Mesenchymal stem cell (in vitro differentiated cells and primary cell): Measurements from ENCODE around the gene MEGF11.

Experiments used
- DNase-seq: peaks from one replicate; pipeline ENCODE4 v3.0.0-alpha.2; 2013
- H2AFZ ChIP-seq: one replicate; pipeline ENCODE4 v1.6.1; 2013; ENCODE audit warnings: low read depth, mild to moderate bottlenecking, control low read depth, inconsistent platforms, low read length, moderate library complexity
- H2AK5ac ChIP-seq: 2 replicates; pipeline ENCODE4 v1.6.1; 2013; ENCODE audit warnings: low read length, moderate library complexity, mild to moderate bottlenecking, inconsistent platforms; ENCODE audit not compliant: severe bottlenecking
- H2BK120ac ChIP-seq: one replicate; pipeline ENCODE4 v1.6.1; 2013; ENCODE audit warnings: low read depth, mild to moderate bottlenecking, inconsistent platforms, low read length, moderate library complexity
- H2BK12ac ChIP-seq, 2 experiments: one replicate each; pipeline ENCODE4 v1.6.1; 2013; ENCODE audit warnings: inconsistent platforms in 2 of 2, low read length in 2 of 2, mild to moderate bottlenecking in 2 of 2, moderate library complexity in 2 of 2, control low read depth in 1 of 2
- H2BK15ac ChIP-seq: one replicate; pipeline ENCODE4 v1.6.1; 2013; ENCODE audit warnings: mild to moderate bottlenecking, low read depth, inconsistent platforms; ENCODE audit not compliant: poor library complexity, severe bottlenecking
- H2BK5ac ChIP-seq: 2 replicates; pipeline ENCODE4 v1.6.1; 2013; ENCODE audit warnings: low read depth, mild to moderate bottlenecking, low read length, control low read depth, inconsistent platforms; ENCODE audit not compliant: poor library complexity, severe bottlenecking
- H3K14ac ChIP-seq, 2 experiments: one replicate each; pipeline ENCODE4 v1.6.1; 2013; ENCODE audit warnings: inconsistent platforms in 2 of 2, low read length in 2 of 2, control low read depth in 1 of 2, mild to moderate bottlenecking in 1 of 2, moderate library complexity in 1 of 2
- H3K18ac ChIP-seq, 2 experiments: one replicate each; pipeline ENCODE4 v1.6.1; 2013; ENCODE audit warnings: inconsistent platforms in 2 of 2, low read length in 2 of 2, control low read depth in 1 of 2, low read depth in 1 of 2, mild to moderate bottlenecking in 1 of 2
- H3K23ac ChIP-seq, 2 experiments: one replicate each; pipeline ENCODE4 v1.6.1; 2013; ENCODE audit warnings: inconsistent platforms in 2 of 2, low read length in 2 of 2, mild to moderate bottlenecking in 2 of 2, moderate library complexity in 2 of 2, control low read depth in 1 of 2
- H3K27ac ChIP-seq: 2 replicates; pipeline ENCODE4 v1.5.1; 2013; ENCODE audit warnings: mild to moderate bottlenecking, moderate library complexity, low read length, control low read depth, inconsistent platforms; ENCODE audit not compliant: poor library complexity, severe bottlenecking
- H3K27me3 ChIP-seq, 2 experiments: 2 replicates each; pipeline versions ENCODE4 v1.6.1 to v1.7.0; 2013; ENCODE audit warnings: low read length in 2 of 2, mild to moderate bottlenecking in 2 of 2, moderate library complexity in 2 of 2, control low read depth in 1 of 2, inconsistent platforms in 1 of 2; ENCODE audit not compliant: control insufficient read depth in 1 of 2, insufficient read depth in 1 of 2
- H3K36me3 ChIP-seq, 2 experiments: 2 replicates each; pipeline versions ENCODE4 v1.6.1 to v1.7.0; 2013; ENCODE audit warnings: low read length in 2 of 2, control low read depth in 1 of 2, inconsistent platforms in 1 of 2, low read depth in 1 of 2, mild to moderate bottlenecking in 1 of 2; ENCODE audit not compliant: insufficient read depth in 2 of 2, control insufficient read depth in 1 of 2
- H3K4ac ChIP-seq, 2 experiments: one replicate each; pipeline ENCODE4 v1.6.1; 2013; ENCODE audit warnings: inconsistent platforms in 2 of 2, low read length in 2 of 2, mild to moderate bottlenecking in 2 of 2, moderate library complexity in 2 of 2, control low read depth in 1 of 2, low read depth in 1 of 2
- H3K4me1 ChIP-seq: 2 replicates; pipeline ENCODE4 v1.6.1; 2013; ENCODE audit warnings: low read depth, low read length, control low read depth; ENCODE audit not compliant: control insufficient read depth, insufficient read depth
- H3K4me2 ChIP-seq: 2 replicates; pipeline ENCODE4 v1.6.1; 2013; ENCODE audit warnings: low read length, mild to moderate bottlenecking, inconsistent platforms; ENCODE audit not compliant: poor library complexity, severe bottlenecking
- H3K4me3 ChIP-seq, 2 experiments: 2 replicates each; pipeline versions ENCODE4 v1.5.1 to v1.7.0; 2013; ENCODE audit warnings: low read length in 2 of 2, mild to moderate bottlenecking in 2 of 2, control low read depth in 1 of 2, low read depth in 1 of 2; ENCODE audit not compliant: insufficient read depth in 1 of 2
- H3K79me1 ChIP-seq: replicated peaks from 2 replicates; pipeline ENCODE4 v1.6.1; 2013; ENCODE audit warnings: mild to moderate bottlenecking, control low read depth, low read length, inconsistent platforms; ENCODE audit not compliant: poor library complexity, severe bottlenecking
- H3K9ac ChIP-seq: 2 replicates; pipeline ENCODE4 v1.7.0; 2013; ENCODE audit warnings: mild to moderate bottlenecking, low read length, moderate library complexity
- H3K9me3 ChIP-seq: 2 replicates; pipeline ENCODE4 v1.7.0; 2013; ENCODE audit warnings: mild to moderate bottlenecking, low read length; ENCODE audit not compliant: control insufficient read depth
- H4K8ac ChIP-seq: one replicate; pipeline ENCODE4 v1.6.1; 2013; ENCODE audit warnings: inconsistent platforms, mild to moderate bottlenecking, low read length, moderate library complexity
- H4K91ac ChIP-seq: one replicate; pipeline ENCODE4 v1.6.1; 2013; ENCODE audit warnings: mild to moderate bottlenecking, low read length, inconsistent platforms
- WGBS: methylation state at CpG from one replicate; pipeline ENCODE4 v1.1.7; 2013; ENCODE audit warnings: mixed read lengths; 5-methylcytosine and 5-hydroxymethylcytosine counted together

Gene MEGF11

DNA sequence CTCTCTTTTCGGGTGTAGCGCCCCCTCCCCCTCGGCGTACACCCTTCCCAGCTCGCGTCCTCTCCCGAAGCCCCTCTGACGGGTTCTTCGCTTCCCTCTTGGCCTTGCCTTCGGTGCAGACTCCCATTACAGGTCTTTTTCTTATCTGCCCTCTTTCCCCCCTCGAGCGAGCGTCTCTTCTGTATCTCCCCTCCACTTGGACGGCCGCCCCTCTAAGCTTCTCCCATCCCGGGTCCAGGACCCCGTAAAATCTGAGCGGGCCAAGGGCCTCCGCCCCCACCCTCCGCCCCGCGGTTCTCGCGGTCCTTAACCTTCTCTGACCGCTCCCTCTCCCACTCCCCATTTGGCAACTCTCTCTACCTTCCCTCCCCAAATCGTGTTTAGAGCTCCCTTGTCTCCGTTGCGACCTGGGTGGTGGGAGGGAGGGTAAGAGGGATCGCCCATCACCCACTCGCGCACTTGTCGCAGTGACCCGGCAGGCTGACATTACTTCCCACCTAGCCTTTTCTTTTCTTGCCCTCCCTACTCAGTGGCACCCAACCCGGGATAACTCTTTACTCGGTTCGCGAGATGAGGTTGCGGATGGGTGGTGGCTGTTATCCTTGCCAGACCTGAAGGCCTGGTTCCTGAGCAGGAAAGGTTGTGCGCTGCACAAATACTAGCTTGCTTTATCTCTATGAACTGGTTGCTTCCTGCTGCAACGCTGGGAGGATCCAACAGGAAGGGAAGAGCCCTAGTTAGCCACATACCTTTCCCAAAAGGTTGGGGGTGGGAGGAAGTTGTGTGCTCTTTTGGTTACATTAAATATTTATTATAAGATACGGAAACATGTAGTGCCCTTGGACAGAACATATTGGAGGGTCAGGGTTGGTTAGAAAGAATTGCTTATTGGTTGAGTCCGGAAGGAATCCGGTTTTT is 383.3 kb downstream of the MEGF11 start:
- no peaks in the 10 kb centered on the region for H3K79me1 ChIP-seq
- H3K27me3 ChIP-seq: no peaks in the 10 kb centered on the region

DNA sequence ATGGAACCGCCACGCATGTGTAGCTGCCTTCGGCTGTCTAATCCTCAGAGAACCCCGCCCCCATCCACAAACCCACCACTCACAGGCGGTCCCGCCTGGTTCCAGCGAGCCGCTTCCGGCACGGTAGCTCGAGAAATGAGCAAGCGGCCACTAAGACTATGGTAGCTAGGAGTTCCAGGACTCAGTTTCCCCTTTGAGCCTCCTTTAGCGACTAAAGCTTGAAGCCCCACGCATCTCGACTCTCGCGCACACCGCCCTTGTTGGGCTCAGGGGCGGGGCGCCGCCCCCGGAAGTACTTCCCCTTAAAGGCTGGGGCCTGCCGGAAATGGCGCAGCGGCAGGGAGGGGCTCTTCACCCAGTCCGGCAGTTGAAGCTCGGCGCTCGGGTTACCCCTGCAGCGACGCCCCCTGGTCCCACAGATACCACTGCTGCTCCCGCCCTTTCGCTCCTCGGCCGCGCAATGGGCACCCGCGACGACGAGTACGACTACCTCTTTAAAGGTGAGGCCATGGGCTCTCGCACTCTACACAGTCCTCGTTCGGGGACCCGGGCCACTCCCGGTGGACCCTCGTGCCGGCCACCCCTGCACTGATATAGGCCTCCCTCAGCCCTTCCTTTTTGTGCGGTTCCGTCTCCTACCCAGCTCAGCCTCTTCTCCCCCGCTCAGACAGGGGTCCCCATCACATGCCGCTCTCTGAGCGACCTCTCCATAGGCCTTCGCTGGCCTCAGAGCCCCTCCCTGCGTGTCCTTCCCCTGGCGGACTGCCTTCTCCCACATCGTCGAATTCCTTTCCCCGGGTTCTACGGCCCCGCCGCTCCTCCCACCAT is 384.2 kb downstream of the MEGF11 start, which contains the start of gene RAB11A:
Gene RAB11A, plus strand, starts transcription at position 366 of the 828 bp plus-strand sequence. Its CDS starts 95 bp downstream, at position 461.
- Histone ChIP-seq H2BK120ac (no peak within 1 kb of the TSS), H2BK12ac (peak within 1 kb of the TSS in 1 of 2 experiments; percentile 60), H3K79me1 (no peaks in the 10 kb centered on the region), H3K36me3 (peaks cover 0 to 4% of the 10 kb centered on the region in 2 experiments), H2AFZ (peak within 1 kb of the TSS; percentile 79), H3K14ac (peak within 1 kb of the TSS in 1 of 2 experiments; percentile 84), H2BK15ac (no peak within 1 kb of the TSS), H2AK5ac (peak within 1 kb of the TSS; percentile 9), H3K4me3 (peak within 1 kb of the TSS; percentile 84 to 99), H3K18ac (peak within 1 kb of the TSS; percentile 65 to 99), H4K8ac (peak within 1 kb of the TSS; percentile 49), H3K23ac (peak within 1 kb of the TSS in 1 of 2 experiments; percentile 99), H3K27me3 (no peaks in the 10 kb centered on the region), H3K9me3 (no peaks in the 10 kb centered on the region), H2BK5ac (peak within 1 kb of the TSS; percentile 60), H3K4ac (peak within 1 kb of the TSS in 1 of 2 experiments; percentile 92), H3K9ac (peak within 1 kb of the TSS; percentile 99), H3K4me1 (peaks cover 6% of the 10 kb centered on the region), H4K91ac (peak within 1 kb of the TSS; percentile 64), H3K27ac (peak within 1 kb of the TSS; percentile 89), H3K4me2 (peak within 1 kb of the TSS; percentile 62)
- WGBS: under 1% methylated on average over 62 of the region's 62 CpGs
- peak; percentile 98 for DNase-seq

More for the DNA sequence above, 383.3 kb downstream of the MEGF11 start:
- Histone ChIP-seq H2BK12ac (peak overlapping the region in 1 of 2 experiments; percentile 17), H3K36me3 (peaks cover 6 to 12% of the 10 kb centered on the region in 2 experiments), H3K27ac (peak overlapping the region; percentile 63), H2AFZ (no peak overlapping the region), H4K91ac (peak overlapping the region; percentile 64), H3K14ac (peak overlapping the region in 1 of 2 experiments; percentile 84), H2BK5ac (no peak overlapping the region), H3K4me1 (peaks cover 6% of the 10 kb centered on the region), H3K23ac (peak overlapping the region in 1 of 2 experiments; percentile 91), H3K9me3 (no peaks in the 10 kb centered on the region), H2BK120ac (no peak overlapping the region), H3K4me3 (peak overlapping the region; percentile 84 to 99), H2BK15ac (no peak overlapping the region), H3K4ac (peak overlapping the region in 1 of 2 experiments; percentile 77), H3K9ac (peak overlapping the region; percentile 99), H4K8ac (peak overlapping the region; percentile 27), H3K4me2 (peak overlapping the region; percentile 62), H3K18ac (peak overlapping the region; percentile 44 to 65), H2AK5ac (peak overlapping the region; percentile 9)
- 1% methylated on average over 33 of the region's 43 CpGs for WGBS
- peak; percentile 61 for DNase-seq

DNA sequence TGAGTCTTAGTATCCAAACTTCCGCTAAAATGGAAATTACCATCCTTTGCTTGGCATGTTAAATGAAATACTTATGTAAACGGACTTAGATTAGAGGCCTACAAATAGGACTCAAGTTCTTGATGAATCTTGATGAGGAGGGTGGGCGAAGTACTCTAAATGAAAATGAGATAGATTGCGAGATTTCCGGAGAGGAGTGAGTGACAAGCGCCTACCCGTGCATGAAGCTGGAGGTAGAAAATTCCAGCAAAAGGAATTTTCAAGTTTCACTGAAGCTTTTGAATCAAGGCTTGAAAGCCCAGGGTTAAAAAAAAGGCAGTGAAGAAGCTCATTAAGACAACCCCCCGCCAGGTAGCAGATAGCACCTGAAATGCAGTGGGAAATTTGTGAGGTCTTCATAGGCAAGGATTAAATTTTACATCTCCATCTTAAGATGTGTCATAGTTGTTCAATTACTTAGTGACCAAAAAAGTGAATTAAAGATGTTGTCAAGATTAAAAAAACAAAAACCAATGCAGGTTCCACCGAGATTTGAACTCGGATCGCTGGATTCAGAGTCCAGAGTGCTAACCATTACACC is 384.9 kb downstream of the MEGF11 start:
- H3K4me2 ChIP-seq: no peak overlapping the region
- no peak for DNase-seq
- 62% methylated on average over 10 of the region's 11 CpGs for WGBS
- peak overlapping the region in 1 of 2 experiments; percentile 99 for H3K4me3 ChIP-seq
- H3K36me3 ChIP-seq: no peaks in the 10 kb centered on the region
- no peak overlapping the region for H2BK12ac ChIP-seq
- H3K9ac ChIP-seq: peak overlapping the region; percentile 99
- no peak overlapping the region for H3K27ac ChIP-seq
- no peak overlapping the region for H2BK15ac ChIP-seq
- no peak overlapping the region for H4K8ac ChIP-seq
- no peak overlapping the region for H4K91ac ChIP-seq
- no peak overlapping the region for H2AFZ ChIP-seq
- H3K79me1 ChIP-seq: no peaks in the 10 kb centered on the region
- H2AK5ac ChIP-seq: no peak overlapping the region
- H3K4me1 ChIP-seq: peaks cover 6% of the 10 kb centered on the region
- H2BK120ac ChIP-seq: no peak overlapping the region
- no peak overlapping the region for H3K23ac ChIP-seq
- no peaks in the 10 kb centered on the region for H3K27me3 ChIP-seq
- H3K18ac ChIP-seq: peak overlapping the region in 1 of 2 experiments; percentile 99
- H2BK5ac ChIP-seq: no peak overlapping the region
- no peak overlapping the region for H3K14ac ChIP-seq
- H3K9me3 ChIP-seq: no peaks in the 10 kb centered on the region
- no peak overlapping the region for H3K4ac ChIP-seq
